ENCODE measurements around the gene SERPINA9.

DNA sequence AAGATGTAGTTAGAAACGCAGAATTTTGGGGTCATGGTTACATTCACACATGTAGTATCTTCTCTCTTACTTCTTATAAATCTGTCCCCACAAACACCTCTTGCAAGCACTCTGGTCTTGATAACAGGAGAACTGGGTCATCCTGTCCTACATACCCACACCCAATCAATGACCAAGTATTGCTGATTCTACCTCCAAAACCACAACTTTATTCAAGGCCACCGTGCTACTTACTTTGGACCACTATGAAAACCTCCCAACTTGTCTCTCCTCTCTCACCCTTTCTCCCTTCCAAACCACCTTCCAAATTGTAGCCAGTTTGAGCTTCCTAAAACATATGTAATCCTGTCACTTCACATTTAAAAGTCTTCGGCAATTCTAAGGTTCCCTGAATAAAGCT is 28.8 kb downstream of the SERPINA9 start:
- TF ChIP-seq ZNF274 (IDR thresholded peaks at IDR 0.05; ENCODE audit: low read depth, low read length) (no peak), SUZ12 (IDR thresholded peaks at IDR 0.05; ENCODE audit: extremely low read depth, insufficient read depth, insufficient read length) (no peak)
